HUES6 (cell line): Measurements from ENCODE around the gene EPG5.
"Not testable (repeated sequence)": the region's sequence is repeated elsewhere in the genome, so short reads cannot be mapped to it uniquely, and the experiment has no call there.

Experiments used
- H3K27ac ChIP-seq: 2 replicates; pipeline ENCODE4 v1.7.0; 2013; ENCODE audit warnings: low read depth, mild to moderate bottlenecking, low read length, inconsistent platforms
- H3K27me3 ChIP-seq: 2 replicates; pipeline ENCODE4 v1.6.1; 2013; ENCODE audit warnings: low read length; ENCODE audit not compliant: control insufficient read depth, insufficient read depth
- H3K36me3 ChIP-seq: 2 replicates; pipeline ENCODE4 v1.6.1; 2013; ENCODE audit warnings: low read length; ENCODE audit not compliant: control insufficient read depth, insufficient read depth
- H3K4me1 ChIP-seq: 2 replicates; pipeline ENCODE4 v1.6.1; 2013; ENCODE audit warnings: low read length; ENCODE audit not compliant: control insufficient read depth, insufficient read depth
- H3K4me3 ChIP-seq: 2 replicates; pipeline ENCODE4 v1.5.1; 2013; ENCODE audit warnings: low read depth, low read length
- H3K9ac ChIP-seq: one replicate; pipeline ENCODE4 v1.6.1; 2013; ENCODE audit warnings: mild to moderate bottlenecking, low read length
- H3K9me3 ChIP-seq: 2 replicates; pipeline ENCODE4 v1.6.1; 2013; ENCODE audit warnings: low read depth, low read length; ENCODE audit not compliant: control insufficient read depth, insufficient read depth

The EPG5 gene

DNA sequence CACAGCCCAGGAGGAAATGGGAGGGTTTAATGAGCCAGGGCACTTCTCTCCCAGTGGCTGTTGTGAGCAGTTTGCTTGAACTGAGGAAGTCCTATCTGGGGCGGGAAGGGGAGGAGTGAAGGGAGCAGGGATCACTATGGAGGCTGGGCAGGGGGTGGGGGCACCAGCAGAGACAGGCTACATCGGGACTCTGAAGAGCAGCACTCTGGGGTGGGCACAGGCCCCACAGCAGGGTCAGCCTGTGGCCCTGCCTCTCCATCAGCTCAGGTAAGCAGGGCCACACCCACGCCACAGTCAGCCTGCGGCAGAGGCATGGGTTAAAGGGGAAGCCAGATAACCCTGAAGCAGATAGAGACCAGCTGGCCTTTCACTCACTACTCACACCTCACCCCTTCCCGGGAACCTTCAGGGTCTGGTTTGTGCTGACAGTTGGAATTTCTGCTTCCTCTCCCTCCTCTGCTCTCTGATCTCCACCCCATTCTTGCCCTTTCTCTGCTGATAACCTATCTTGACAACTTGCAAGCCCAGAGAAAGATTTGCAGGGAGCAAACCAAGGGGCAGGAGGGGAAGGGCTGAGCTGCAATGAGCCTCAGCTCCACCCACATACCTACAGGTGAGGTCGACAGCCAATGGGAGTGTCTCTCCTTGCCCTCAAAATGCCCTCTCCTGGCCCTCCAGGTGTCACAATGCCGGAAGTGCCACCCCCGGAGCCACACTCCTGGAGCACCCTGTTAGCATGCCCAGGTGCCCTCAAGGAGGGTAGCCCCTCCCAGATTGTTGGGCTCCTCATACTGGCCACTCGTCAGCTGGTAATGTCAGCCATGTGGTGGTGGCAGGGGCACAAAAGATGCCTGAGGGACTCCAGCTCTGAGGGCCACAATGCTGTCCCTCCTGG lies 138.0 kb downstream of the EPG5 start:
- Histone ChIP-seq H3K9ac (no peak overlapping the region), H3K9me3 (no peaks in the 10 kb centered on the region), H3K4me1 (peaks cover 25% of the 10 kb centered on the region; the same call in 1 of the 2 replicates), H3K36me3 (no peaks in the 10 kb centered on the region), H3K27ac (no peak overlapping the region), H3K4me3 (no peak overlapping the region), H3K27me3 (peaks cover 4% of the 10 kb centered on the region; the same call in 1 of the 2 replicates)

DNA sequence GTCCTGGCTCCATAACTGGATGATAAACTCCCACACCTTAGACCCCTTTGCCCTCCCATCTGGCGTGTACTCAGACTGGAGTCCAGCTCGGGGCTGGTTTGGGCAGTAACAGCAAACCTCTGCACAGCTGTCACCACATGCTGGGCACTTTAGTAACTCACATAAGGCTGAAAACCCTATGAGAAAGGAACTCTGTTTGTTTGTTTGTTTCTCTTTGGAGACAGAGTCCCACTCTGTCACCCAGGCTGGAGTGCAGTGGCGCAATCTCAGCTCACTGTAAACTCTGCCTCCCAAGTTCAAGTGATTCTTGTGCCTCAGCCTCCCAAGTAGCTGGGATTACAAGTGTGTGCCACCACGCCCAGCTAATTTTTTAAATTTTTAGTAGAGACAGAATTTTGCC lies 140.4 kb downstream of the EPG5 start:
- H3K27me3 ChIP-seq, H3K9ac ChIP-seq, H3K27ac ChIP-seq, H3K4me3 ChIP-seq, H3K9me3 ChIP-seq, H3K36me3 ChIP-seq: not testable (repeated sequence)
- H3K4me1 ChIP-seq: peaks cover 25% of the 10 kb centered on the region; the same call in 1 of the 2 replicates

DNA sequence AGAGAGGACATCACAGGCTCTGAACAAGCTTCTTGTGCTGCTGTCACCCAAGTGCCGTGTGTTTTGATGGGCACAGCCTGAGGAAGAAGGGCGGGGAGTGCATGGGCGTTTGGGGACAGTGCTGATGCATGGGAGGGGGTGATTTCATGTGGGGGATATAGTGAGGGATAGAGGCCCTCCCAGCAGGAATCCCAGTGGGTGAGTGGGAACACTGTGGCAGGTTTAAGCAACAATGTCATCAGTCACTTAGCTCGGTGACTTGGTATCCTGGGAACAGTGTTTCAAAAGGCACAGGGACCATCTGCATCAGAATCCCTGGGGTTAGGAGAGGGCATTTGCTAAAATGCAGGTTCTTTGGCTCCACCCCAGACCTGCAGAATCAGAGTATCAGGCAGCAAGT lies 141.0 kb downstream of the EPG5 start:
- H3K4me1 ChIP-seq: peaks cover 25% of the 10 kb centered on the region; the same call in 1 of the 2 replicates
- H3K27ac ChIP-seq: no peak overlapping the region
- H3K27me3 ChIP-seq: no peaks in the 10 kb centered on the region
- H3K4me3 ChIP-seq: no peak overlapping the region
- H3K36me3 ChIP-seq: no peaks in the 10 kb centered on the region
- no peak overlapping the region for H3K9ac ChIP-seq
- H3K9me3 ChIP-seq: no peaks in the 10 kb centered on the region

GRCh38 chr18:45825258-45826044 lies 141.7 kb downstream of the EPG5 start, which contains the start of gene SIGLEC15:
Gene SIGLEC15 (plus strand): TSS chr18:45825675. CDS start chr18:45825729, 54 bp downstream.
- Histone ChIP-seq H3K4me1 (peaks cover 25% of the 10 kb centered on the region; the same call in 1 of the 2 replicates), H3K9me3 (no peaks in the 10 kb centered on the region), H3K4me3 (no peak within 1 kb of the TSS), H3K27ac (no peak within 1 kb of the TSS), H3K9ac (no peak within 1 kb of the TSS), H3K27me3 (no peaks in the 10 kb centered on the region), H3K36me3 (no peaks in the 10 kb centered on the region)

GRCh38 chr18:45821711-45822110 lies 145.4 kb downstream of the EPG5 start:
- Histone ChIP-seq H3K4me1 (peaks cover 6% of the 10 kb centered on the region; the same call in 1 of the 2 replicates), H3K9ac (no peak overlapping the region), H3K27me3 (no peaks in the 10 kb centered on the region), H3K4me3 (no peak overlapping the region), H3K36me3 (no peaks in the 10 kb centered on the region), H3K9me3 (no peaks in the 10 kb centered on the region), H3K27ac (no peak overlapping the region)

DNA sequence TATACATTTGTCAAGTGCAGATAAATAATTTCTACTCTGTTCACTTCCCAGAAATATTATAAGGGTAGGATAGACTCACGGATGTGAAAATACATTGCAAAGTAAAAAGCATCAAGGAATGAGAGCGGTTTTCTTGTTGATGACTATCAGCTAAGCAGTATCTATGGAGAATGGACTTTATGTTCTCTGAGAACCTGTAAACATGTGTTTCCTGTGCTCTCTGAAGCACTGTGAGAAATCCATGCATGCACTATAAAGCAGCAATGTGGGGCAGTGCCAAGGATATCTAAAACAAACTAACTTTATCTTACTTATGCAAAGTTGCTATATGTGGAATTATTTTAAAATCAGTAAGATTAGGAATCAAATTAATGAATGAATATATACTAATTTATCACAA lies 146.1 kb downstream of the EPG5 start:
- H3K27me3 ChIP-seq: no peaks in the 10 kb centered on the region
- no peak overlapping the region for H3K9ac ChIP-seq
- H3K4me1 ChIP-seq: peaks cover 6% of the 10 kb centered on the region; the same call in 1 of the 2 replicates
- no peak overlapping the region for H3K27ac ChIP-seq
- no peaks in the 10 kb centered on the region for H3K36me3 ChIP-seq
- no peaks in the 10 kb centered on the region for H3K9me3 ChIP-seq
- H3K4me3 ChIP-seq: no peak overlapping the region

GRCh38 chr18:45820106-45820745 lies 146.9 kb downstream of the EPG5 start:
- Histone ChIP-seq H3K36me3 (no peaks in the 10 kb centered on the region), H3K4me1 (peaks cover 1% of the 10 kb centered on the region; the same call in 1 of the 2 replicates), H3K4me3 (no peak overlapping the region), H3K27me3 (no peaks in the 10 kb centered on the region), H3K27ac (no peak overlapping the region), H3K9ac (no peak overlapping the region), H3K9me3 (no peaks in the 10 kb centered on the region)

DNA sequence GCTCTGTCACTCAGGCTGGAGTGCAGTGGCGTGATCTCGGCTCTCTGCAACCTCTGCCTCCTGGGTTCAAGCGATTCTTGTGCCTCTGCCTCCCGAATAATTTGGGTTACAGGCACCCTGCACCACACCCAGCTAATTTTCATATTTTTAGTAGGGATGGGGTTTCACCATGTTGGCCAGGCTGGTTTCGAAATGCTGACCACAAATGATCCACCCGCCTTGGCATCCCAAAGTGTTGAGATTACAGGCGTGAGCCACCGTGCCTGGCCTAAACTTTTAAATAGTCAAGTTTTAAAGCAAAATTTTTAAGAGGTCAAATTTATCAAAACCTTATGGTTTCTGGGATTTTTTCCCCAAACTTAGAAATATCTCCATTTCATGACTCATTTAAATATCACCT lies 148.4 kb downstream of the EPG5 start:
- H3K36me3 ChIP-seq, H3K4me1 ChIP-seq, H3K9me3 ChIP-seq, H3K27me3 ChIP-seq, H3K27ac ChIP-seq, H3K4me3 ChIP-seq, H3K9ac ChIP-seq: not testable (repeated sequence)

GRCh38 chr18:45817543-45817942 lies 149.6 kb downstream of the EPG5 start:
- Histone ChIP-seq H3K36me3 (no peaks in the 10 kb centered on the region), H3K4me1 (no peaks in the 10 kb centered on the region), H3K27ac (no peak overlapping the region), H3K9ac (no peak overlapping the region), H3K27me3 (no peaks in the 10 kb centered on the region), H3K4me3 (no peak overlapping the region), H3K9me3 (no peaks in the 10 kb centered on the region)

GRCh38 chr18:45814733-45815132 lies 152.4 kb downstream of the EPG5 start:
- H3K9me3 ChIP-seq, H3K27me3 ChIP-seq, H3K4me3 ChIP-seq, H3K27ac ChIP-seq, H3K4me1 ChIP-seq, H3K9ac ChIP-seq, H3K36me3 ChIP-seq: not testable (repeated sequence)
